ENCODE measurements around the gene ERCC6L2.

Gene ERCC6L2

GRCh38 chr9:95870906-95871305 is 4.6 kb upstream of the ERCC6L2 start:
- peak in 1 of 2 donors; percentile 34 for DNase-seq

GRCh38 chr9:95874303-95874988 is 1.0 kb upstream of the ERCC6L2 start:
- DNase-seq: no peak

GRCh38 chr9:95874989-95875304 is 544 bp upstream of the ERCC6L2 start:
- peak; percentile 35 to 49 for DNase-seq

GRCh38 chr9:95876138-95876444 is 600 bp downstream of the ERCC6L2 start:
- DNase-seq: no peak

- DNase-seq: no peak
Measured at GRCh38 chr9:95876595-95876994, 1.1 kb downstream of the ERCC6L2 start.

- DNase-seq: no peak
Measured at GRCh38 chr9:95877984-95878383, 2.5 kb downstream of the ERCC6L2 start.

GRCh38 chr9:95879591-95879990 is 4.1 kb downstream of the ERCC6L2 start:
- no peak for DNase-seq

GRCh38 chr9:95880021-95880690 is 4.7 kb downstream of the ERCC6L2 start:
- no peak for DNase-seq

GRCh38 chr9:95887926-95888497 is 12.5 kb downstream of the ERCC6L2 start:
- DNase-seq: no peak

- no peak for DNase-seq
Measured at GRCh38 chr9:95890594-95890993, 15.1 kb downstream of the ERCC6L2 start.

- no peak for DNase-seq
Measured at GRCh38 chr9:95891067-95891671, 15.7 kb downstream of the ERCC6L2 start.

GRCh38 chr9:95892690-95893089 is 17.2 kb downstream of the ERCC6L2 start:
- DNase-seq: no peak

GRCh38 chr9:95896580-95896979 is 21.1 kb downstream of the ERCC6L2 start:
- no peak for DNase-seq

- no peak for DNase-seq
Measured at GRCh38 chr9:95901506-95901905, 26.0 kb downstream of the ERCC6L2 start.

GRCh38 chr9:95903398-95903797 is 27.9 kb downstream of the ERCC6L2 start:
- no peak for DNase-seq

GRCh38 chr9:95907794-95908193 is 32.3 kb downstream of the ERCC6L2 start:
- DNase-seq: no peak

GRCh38 chr9:95910023-95910707 is 34.7 kb downstream of the ERCC6L2 start:
- no peak for DNase-seq

GRCh38 chr9:95910770-95911340 is 35.4 kb downstream of the ERCC6L2 start:
- DNase-seq: no peak

GRCh38 chr9:95912773-95913172 is 37.3 kb downstream of the ERCC6L2 start:
- no peak for DNase-seq

- peak in 1 of 2 donors; percentile 20 for DNase-seq
Measured at GRCh38 chr9:95920017-95920416, 44.5 kb downstream of the ERCC6L2 start.

GRCh38 chr9:95923794-95924193 is 48.3 kb downstream of the ERCC6L2 start:
- DNase-seq: no peak

- no peak for DNase-seq
Measured at GRCh38 chr9:95924987-95925386, 49.5 kb downstream of the ERCC6L2 start.

GRCh38 chr9:95927271-95928004 is 51.9 kb downstream of the ERCC6L2 start:
- no peak for DNase-seq

Measured in bone marrow (tissue), 2 donors.